WERI-Rb-1 (cell line): ENCODE data around the gene SF3B3.

Source experiments
- DNase-seq: peaks from one replicate; pipeline ENCODE4 v3.0.0-alpha.2; 2020
- H3K27ac ChIP-seq: fragments of 250-450 bp; sonication (Bioruptor Pico); 2 replicates; pipeline ENCODE4 v1.5.1; 2020; ENCODE audit warnings: mild to moderate bottlenecking, moderate library complexity
- H3K27me3 ChIP-seq: fragments of 250-450 bp; sonication (Bioruptor Pico); 2 replicates; pipeline ENCODE4 v1.5.1; 2021; ENCODE audit warnings: mild to moderate bottlenecking, low read depth, moderate library complexity; ENCODE audit not compliant: insufficient read depth, severe bottlenecking
- H3K36me3 ChIP-seq: fragments of 250-450 bp; sonication (Bioruptor Pico); 2 replicates; pipeline ENCODE4 v1.5.1; 2020; ENCODE audit warnings: mild to moderate bottlenecking, moderate library complexity
- H3K4me3 ChIP-seq: 2 replicates; pipeline ENCODE4 v1.5.1; 2011; ENCODE audit warnings: low read depth, mild to moderate bottlenecking, control low read depth, low read length
- H3K9me3 ChIP-seq: fragments of 250-450 bp; sonication (Bioruptor Pico); 2 replicates; pipeline ENCODE4 v1.5.1; 2021; ENCODE audit warnings: mild to moderate bottlenecking, moderate library complexity; ENCODE audit not compliant: severe bottlenecking
- CTCF ChIP-seq: IDR thresholded peaks from 2 replicates; pipeline ENCODE4 v1.5.1; 2011; ENCODE audit warnings: low read depth, mild to moderate bottlenecking, control low read depth, inconsistent platforms, low read length

The SF3B3 gene

GRCh38 chr16:70561623-70562022, 38.0 kb downstream of the SF3B3 start:
- no peak for TF ChIP-seq CTCF
- peaks cover 100% of the 10 kb centered on the region for H3K36me3 ChIP-seq
- H3K27me3 ChIP-seq: no peaks in the 10 kb centered on the region
- H3K9me3 ChIP-seq: no peaks in the 10 kb centered on the region
- no peak overlapping the region for H3K4me3 ChIP-seq
- H3K27ac ChIP-seq: no peak overlapping the region
- no peak for DNase-seq

GRCh38 chr16:70563636-70564035, 40.0 kb downstream of the SF3B3 start:
- H3K27ac ChIP-seq: no peak overlapping the region
- DNase-seq: no peak
- TF ChIP-seq CTCF: no peak
- H3K4me3 ChIP-seq: no peak overlapping the region
- H3K36me3 ChIP-seq: peaks cover 100% of the 10 kb centered on the region
- no peaks in the 10 kb centered on the region for H3K9me3 ChIP-seq
- no peaks in the 10 kb centered on the region for H3K27me3 ChIP-seq

- peaks cover 100% of the 10 kb centered on the region for H3K36me3 ChIP-seq
- no peaks in the 10 kb centered on the region for H3K9me3 ChIP-seq
- no peak for TF ChIP-seq CTCF
- H3K27ac ChIP-seq: no peak overlapping the region
- DNase-seq: no peak
- no peak overlapping the region for H3K4me3 ChIP-seq
- no peaks in the 10 kb centered on the region for H3K27me3 ChIP-seq
Observed at GRCh38 chr16:70565053-70565452, 41.4 kb downstream of the SF3B3 start.

- Histone ChIP-seq H3K27ac (no peak overlapping the region), H3K4me3 (no peak overlapping the region), H3K27me3 (no peaks in the 10 kb centered on the region), H3K36me3 (peaks cover 100% of the 10 kb centered on the region), H3K9me3 (no peaks in the 10 kb centered on the region)
- DNase-seq: no peak
- no peak for TF ChIP-seq CTCF
Observed at GRCh38 chr16:70568601-70569237, 45.1 kb downstream of the SF3B3 start.

- no peak for DNase-seq
- TF ChIP-seq CTCF: no peak
- H3K27me3 ChIP-seq: no peaks in the 10 kb centered on the region
- no peak overlapping the region for H3K4me3 ChIP-seq
- H3K27ac ChIP-seq: no peak overlapping the region
- H3K36me3 ChIP-seq: peaks cover 100% of the 10 kb centered on the region
- no peaks in the 10 kb centered on the region for H3K9me3 ChIP-seq
Observed at GRCh38 chr16:70569752-70570151, 46.1 kb downstream of the SF3B3 start.

GRCh38 chr16:70570967-70571570, 47.5 kb downstream of the SF3B3 start:
- Histone ChIP-seq H3K36me3 (peaks cover 93% of the 10 kb centered on the region), H3K9me3 (no peaks in the 10 kb centered on the region), H3K27me3 (no peaks in the 10 kb centered on the region), H3K4me3 (no peak overlapping the region), H3K27ac (no peak overlapping the region)
- TF ChIP-seq CTCF: no peak
- no peak for DNase-seq
